ENCODE results near the gene SPATA24.
"Not testable (repeated sequence)": the region's sequence is repeated elsewhere in the genome, so short reads cannot be mapped to it uniquely, and the experiment has no call there.

The SPATA24 gene

GRCh38 chr5:139403787-139404483 is at the start of gene SPATA24:
TSS of gene SPATA24 (minus strand) at chr5:139404089. CDS start at chr5:139404060, 29 bp downstream.
- DNase-seq, result peak; percentile 97

GRCh38 chr5:139451878-139452660 is 48.2 kb upstream of the SPATA24 start:
- DNase-seq, result no peak

- DNase-seq, result no peak
Observed at GRCh38 chr5:139451176-139451575, 47.3 kb upstream of the SPATA24 start.

- DNase-seq, result no peak
Observed at GRCh38 chr5:139446956-139447779, 43.3 kb upstream of the SPATA24 start.

GRCh38 chr5:139445325-139446170 is 41.7 kb upstream of the SPATA24 start:
- no peak for DNase-seq

- DNase-seq, result no peak
Observed at GRCh38 chr5:139443831-139444453, 40.1 kb upstream of the SPATA24 start.

- not testable (repeated sequence) for DNase-seq
Observed at GRCh38 chr5:139440416-139440815, 36.5 kb upstream of the SPATA24 start.

- DNase-seq, result peak; percentile 94
Observed at GRCh38 chr5:139439013-139439903, 35.4 kb upstream of the SPATA24 start, which contains the start of gene DNAJC18. TSS of gene DNAJC18 (minus strand) at chr5:139439525. CDS start at chr5:139439445, 80 bp downstream.

- DNase-seq, result no peak
Observed at GRCh38 chr5:139438707-139439012, 34.8 kb upstream of the SPATA24 start.

- no peak for DNase-seq
Observed at GRCh38 chr5:139435676-139436075, 31.8 kb upstream of the SPATA24 start.

- peak; percentile 54 for DNase-seq
Observed at GRCh38 chr5:139431706-139432105, 27.8 kb upstream of the SPATA24 start.

GRCh38 chr5:139430015-139430414 is 26.1 kb upstream of the SPATA24 start:
- no peak for DNase-seq

- DNase-seq, result no peak
Observed at GRCh38 chr5:139426203-139426885, 22.5 kb upstream of the SPATA24 start.

- DNase-seq, result no peak
Observed at GRCh38 chr5:139425497-139425896, 21.6 kb upstream of the SPATA24 start.

GRCh38 chr5:139422307-139422893 is 18.5 kb upstream of the SPATA24 start:
- DNase-seq, result peak; percentile 66

- no peak for DNase-seq
Observed at GRCh38 chr5:139419226-139420192, 15.6 kb upstream of the SPATA24 start.

- no peak for DNase-seq
Observed at GRCh38 chr5:139418793-139419192, 14.9 kb upstream of the SPATA24 start.

- DNase-seq, result no peak
Observed at GRCh38 chr5:139417214-139417613, 13.3 kb upstream of the SPATA24 start.

GRCh38 chr5:139416651-139417050 is 12.8 kb upstream of the SPATA24 start:
- no peak for DNase-seq
